ENCODE results near the gene LCN10.

Gene LCN10

DNA sequence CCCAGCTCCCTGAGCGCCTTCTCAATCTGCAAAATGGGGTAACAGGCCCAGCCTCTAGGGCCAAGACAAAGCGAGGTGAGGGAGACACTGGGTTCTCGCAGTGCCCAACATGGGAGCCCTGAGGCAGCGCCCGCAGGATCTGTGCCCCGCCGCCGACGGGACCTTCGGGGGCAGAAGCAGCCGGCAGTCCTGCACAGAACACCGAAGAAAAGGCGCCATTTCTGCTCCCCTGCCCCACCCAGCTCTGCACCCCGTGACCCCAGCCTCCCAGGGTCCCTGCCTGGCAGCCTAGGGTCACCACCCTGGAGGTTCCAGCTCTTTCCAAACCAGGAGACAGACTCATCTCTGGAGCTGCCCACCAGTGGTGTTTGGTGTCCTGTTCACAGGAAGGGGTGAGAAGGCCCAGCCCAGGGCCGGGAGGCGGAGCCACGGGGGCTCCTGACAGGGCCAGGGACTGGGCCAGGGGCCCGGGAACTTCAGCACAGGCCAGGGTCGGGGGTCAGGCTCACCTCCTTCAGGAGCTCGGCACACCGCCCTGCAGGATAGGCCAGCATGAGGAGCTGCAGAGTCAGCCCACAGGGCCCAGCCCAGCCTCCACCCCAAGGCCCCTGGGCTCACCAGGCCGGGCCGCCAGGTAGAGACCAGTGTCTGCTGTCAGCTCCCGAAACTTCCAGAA is 12.0 kb upstream of the LCN10 start:
- TF ChIP-seq Cebpa-rat (IDR thresholded peaks at IDR 0.05), result no peak
- peaks cover 40% of the 10 kb centered on the region for H3K9me3 ChIP-seq
- H3K4me3 ChIP-seq, result no peak overlapping the region; the same call in 1 of the 2 replicates
- peaks cover 74% of the 10 kb centered on the region for H3K4me1 ChIP-seq
- H3K36me3 ChIP-seq, result no peaks in the 10 kb centered on the region
- H4K20me1 ChIP-seq, result no peaks in the 10 kb centered on the region
- peak overlapping the region; percentile 55; the same call in 1 of the 2 replicates for H3K9ac ChIP-seq
- peak overlapping the region; percentile 66 for H3K27ac ChIP-seq
- H3K4me2 ChIP-seq, result peak overlapping the region; percentile 80
- no peaks in the 10 kb centered on the region for H3K27me3 ChIP-seq

GRCh38 chr9:136754059-136754572 is 11.4 kb upstream of the LCN10 start:
- Histone ChIP-seq H3K4me2 (peak overlapping the region; percentile 80), H3K27ac (peak overlapping the region; percentile 66), H4K20me1 (no peaks in the 10 kb centered on the region), H3K9me3 (peaks cover 40% of the 10 kb centered on the region), H3K27me3 (no peaks in the 10 kb centered on the region), H3K36me3 (no peaks in the 10 kb centered on the region), H3K9ac (no peak overlapping the region), H3K4me1 (peaks cover 73% of the 10 kb centered on the region), H3K4me3 (no peak overlapping the region)
- TF ChIP-seq Cebpa-rat (IDR thresholded peaks at IDR 0.05), result no peak

- H3K27ac ChIP-seq, result peak overlapping the region; percentile 61
These were observed 10.8 kb upstream of the LCN10 start for GRCh38 chr9:136753371-136754058.

DNA sequence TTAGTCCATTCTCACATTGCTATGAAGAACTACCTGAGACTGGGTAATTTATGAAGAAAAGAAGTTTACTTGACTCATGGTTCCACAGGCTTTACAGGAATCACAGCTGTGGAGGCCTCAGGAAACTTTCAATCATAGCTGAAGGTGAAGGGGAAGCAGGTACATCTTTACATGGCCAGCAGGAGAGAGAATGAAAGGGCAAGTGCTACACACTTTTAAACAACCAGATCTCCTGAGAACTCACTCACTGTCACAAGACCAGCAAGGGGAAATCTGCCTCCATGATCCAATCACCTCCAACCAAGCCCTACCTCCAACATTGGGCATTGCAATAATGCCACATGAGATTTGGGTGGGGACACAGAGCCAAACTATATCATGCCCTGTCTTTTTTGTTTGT is 9.1 kb upstream of the LCN10 start:
- Histone ChIP-seq H3K27me3 (no peaks in the 10 kb centered on the region), H3K9ac (no peak overlapping the region), H3K36me3 (no peaks in the 10 kb centered on the region), H3K4me2 (no peak overlapping the region), H3K4me3 (no peak overlapping the region), H4K20me1 (no peaks in the 10 kb centered on the region), H3K27ac (no peak overlapping the region; the same call in 1 of the 2 replicates), H3K9me3 (peaks cover 40% of the 10 kb centered on the region), H3K4me1 (peaks cover 73% of the 10 kb centered on the region)
- no peak for TF ChIP-seq Cebpa-rat (IDR thresholded peaks at IDR 0.05)

More at GRCh38 chr9:136753371-136754058, 10.8 kb upstream of the LCN10 start:
- no peak overlapping the region for H3K4me3 ChIP-seq
- peak overlapping the region; percentile 80 for H3K4me2 ChIP-seq
- H3K9ac ChIP-seq, result no peak overlapping the region
- H3K27me3 ChIP-seq, result no peaks in the 10 kb centered on the region
- H3K9me3 ChIP-seq, result peaks cover 40% of the 10 kb centered on the region
- H3K36me3 ChIP-seq, result no peaks in the 10 kb centered on the region
- TF ChIP-seq Cebpa-rat (IDR thresholded peaks at IDR 0.05), result no peak
- no peaks in the 10 kb centered on the region for H4K20me1 ChIP-seq
- peaks cover 73% of the 10 kb centered on the region for H3K4me1 ChIP-seq

DNA sequence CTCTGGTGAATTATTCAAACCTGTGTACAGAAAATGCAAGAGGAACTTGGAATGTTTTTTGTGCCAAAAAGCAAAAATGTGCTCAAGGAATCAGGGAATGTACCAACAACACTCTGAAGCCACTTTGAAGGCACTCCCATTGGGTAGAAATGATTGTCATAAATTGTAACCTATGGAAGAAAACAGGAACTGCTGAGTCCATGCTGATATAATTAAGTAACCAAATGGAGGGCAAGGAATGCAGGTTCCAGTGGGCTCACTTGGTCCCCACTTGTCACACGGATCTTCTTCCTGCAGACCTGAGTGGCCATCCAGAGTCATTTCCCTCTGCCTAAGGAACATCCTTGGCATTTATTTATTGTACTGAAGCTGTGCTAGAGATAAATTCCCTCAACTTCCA is 8.5 kb upstream of the LCN10 start:
- H3K4me3 ChIP-seq, result no peak overlapping the region
- no peaks in the 10 kb centered on the region for H3K27me3 ChIP-seq
- peaks cover 73% of the 10 kb centered on the region for H3K4me1 ChIP-seq
- no peak overlapping the region for H3K4me2 ChIP-seq
- no peak for TF ChIP-seq Cebpa-rat (IDR thresholded peaks at IDR 0.05)
- no peak overlapping the region for H3K9ac ChIP-seq
- no peaks in the 10 kb centered on the region for H3K36me3 ChIP-seq
- H3K9me3 ChIP-seq, result peaks cover 38% of the 10 kb centered on the region
- H4K20me1 ChIP-seq, result no peaks in the 10 kb centered on the region
- peak overlapping the region; percentile 53; the same call in 1 of the 2 replicates for H3K27ac ChIP-seq

- peak overlapping the region; percentile 58; the same call in 1 of the 2 replicates for H3K4me2 ChIP-seq
These were observed 7.8 kb upstream of the LCN10 start for GRCh38 chr9:136750526-136750925.

DNA sequence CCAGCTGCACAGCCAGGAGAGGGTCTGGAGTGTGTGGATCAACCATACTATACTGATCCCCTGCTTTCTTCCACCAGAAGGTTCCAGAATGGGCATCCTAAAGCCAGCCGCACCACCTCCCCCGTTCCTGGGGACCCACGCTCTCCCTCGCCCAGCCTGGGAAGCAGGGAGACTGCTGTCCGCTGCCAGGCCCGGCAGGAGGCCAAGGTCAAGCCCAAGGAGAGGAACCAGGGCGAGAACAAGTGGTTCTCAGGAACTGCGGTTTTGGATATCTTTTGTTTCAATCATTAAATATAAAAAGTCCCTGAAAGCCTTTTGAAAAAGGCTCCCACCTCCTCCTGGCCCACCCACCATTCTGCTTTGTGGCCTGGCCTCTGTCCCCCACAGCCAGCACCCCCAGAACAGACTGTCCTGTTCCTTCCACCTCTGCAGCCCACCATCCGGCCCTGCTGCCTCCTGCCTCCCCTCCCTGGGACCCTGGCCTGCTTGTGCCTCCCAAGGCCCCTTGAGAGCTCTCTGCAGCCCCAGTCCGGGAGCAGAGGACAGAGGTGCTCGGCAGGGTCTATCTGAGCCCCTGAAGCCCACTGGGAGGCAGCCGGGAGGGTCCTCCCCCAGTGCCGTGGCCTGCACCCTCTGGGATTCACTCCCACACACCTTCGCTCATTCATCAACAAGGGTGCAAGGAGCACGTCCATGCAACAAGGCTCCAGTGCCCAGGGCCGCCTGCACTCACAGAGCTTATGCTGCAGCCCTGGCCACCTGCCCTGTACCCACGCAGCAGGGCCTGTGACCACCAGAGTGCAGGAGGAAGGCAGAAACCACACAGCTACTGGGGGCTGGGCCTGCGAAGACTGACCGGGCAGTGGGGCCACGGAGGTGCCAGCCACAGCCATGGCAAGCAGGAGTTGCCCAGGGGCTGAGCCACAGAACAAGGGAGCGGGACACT is 6.2 kb upstream of the LCN10 start:
- Histone ChIP-seq H3K4me3 (peak overlapping the region; percentile 69), H3K27ac (peak overlapping the region; percentile 99), H3K27me3 (no peaks in the 10 kb centered on the region), H3K4me1 (peaks cover 73% of the 10 kb centered on the region), H3K9me3 (peaks cover 31% of the 10 kb centered on the region), H3K9ac (peak overlapping the region; percentile 87), H3K4me2 (peak overlapping the region; percentile 94), H3K36me3 (peaks cover 11% of the 10 kb centered on the region; the same call in 1 of the 2 replicates), H4K20me1 (0 out of 2 replicates have a peak, but pooled peaks cover 2% of the 10 kb centered on the region)
- TF ChIP-seq Cebpa-rat (IDR thresholded peaks at IDR 0.05), result no peak

More at GRCh38 chr9:136750526-136750925, 7.8 kb upstream of the LCN10 start:
- H3K36me3 ChIP-seq, result peaks cover 3% of the 10 kb centered on the region; the same call in 1 of the 2 replicates
- peaks cover 73% of the 10 kb centered on the region for H3K4me1 ChIP-seq
- peaks cover 31% of the 10 kb centered on the region for H3K9me3 ChIP-seq
- H3K9ac ChIP-seq, result no peak overlapping the region
- no peak overlapping the region for H3K4me3 ChIP-seq
- no peaks in the 10 kb centered on the region for H4K20me1 ChIP-seq
- H3K27ac ChIP-seq, result peak overlapping the region; percentile 99
- TF ChIP-seq Cebpa-rat (IDR thresholded peaks at IDR 0.05), result no peak
- no peaks in the 10 kb centered on the region for H3K27me3 ChIP-seq

- Histone ChIP-seq H3K4me3 (peak within 1 kb of the TSS; percentile 69), H3K36me3 (peaks cover 18% of the 10 kb centered on the region; the same call in 1 of the 2 replicates), H3K27ac (peak within 1 kb of the TSS; percentile 99), H3K4me2 (peak within 1 kb of the TSS; percentile 94), H4K20me1 (peaks cover 9% of the 10 kb centered on the region; the same call in 1 of the 2 replicates), H3K27me3 (no peaks in the 10 kb centered on the region), H3K4me1 (peaks cover 73% of the 10 kb centered on the region), H3K9me3 (peaks cover 28% of the 10 kb centered on the region), H3K9ac (peak within 1 kb of the TSS; percentile 87)
- no peak for TF ChIP-seq Cebpa-rat (IDR thresholded peaks at IDR 0.05)
These were observed 5.5 kb upstream of the LCN10 start, which contains the start of gene LCN6 for GRCh38 chr9:136748201-136748600. LCN6 (minus strand) TSS chr9:136748525; CDS start chr9:136748483, 42 bp downstream.
